ENCODE data around the gene ACO2. TPM values are rescaled to one million over a fixed set of nuclear protein-coding genes. Genes with fewer than 3 reads are reported as not detected.

ACO2 gene
- total and polyA plus RNA-seq, 12 donors, result 180 to 1,020 (median 893) TPM

DNA sequence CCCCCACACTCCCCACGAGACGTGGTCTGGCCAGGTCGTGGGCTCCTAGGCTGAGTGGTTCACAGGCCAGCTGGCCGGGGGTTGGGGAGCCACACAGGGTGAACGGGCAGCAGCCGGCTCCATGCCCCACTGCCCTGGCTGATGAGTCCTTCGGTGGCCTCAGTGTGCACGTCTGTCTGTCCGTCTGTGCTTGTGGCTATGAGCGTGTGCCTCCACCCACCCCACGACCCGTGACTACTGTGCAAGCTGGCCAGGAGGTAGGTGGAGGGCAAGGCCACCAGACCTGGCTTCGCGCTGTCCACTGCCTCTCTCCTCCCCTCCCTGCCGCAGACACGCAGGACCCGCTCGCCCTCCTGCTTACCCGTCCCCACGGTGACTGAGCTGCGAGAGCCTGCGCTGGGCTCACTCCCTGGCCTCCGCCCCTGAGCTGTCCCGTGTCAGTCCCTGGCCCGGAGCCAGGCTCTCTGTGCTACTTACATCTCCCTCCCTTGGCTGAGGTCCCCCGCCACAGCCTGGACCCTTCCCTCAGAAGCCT, 106.0 kb downstream of the ACO2 start:
- peak; percentile 52 to 81 (median 71) for ATAC-seq
- no peak overlapping the region for H3K4me3 ChIP-seq
- DNase-seq, result peak; percentile 79 to 86
- WGBS, 2 donors, result 46 to 48% methylated on average over 26 of the region's 26 CpGs
- peak overlapping the region; percentile 27 to 72 (median 66) for H3K27ac ChIP-seq
- no peak for TF ChIP-seq CTCF (IDR thresholded peaks at IDR 0.05)
- H3K36me3 ChIP-seq, result peaks cover 0 to 33% (median 0%) of the 10 kb centered on the region in 9 donors
- intact Hi-C loops (cut with DNase I), result no loop called here
- no peaks in the 10 kb centered on the region for H3K9me3 ChIP-seq
- H3K4me1 ChIP-seq, result peaks cover 11 to 52% (median 21%) of the 10 kb centered on the region in 9 donors
- H3K27me3 ChIP-seq, result no peaks in the 10 kb centered on the region

DNA sequence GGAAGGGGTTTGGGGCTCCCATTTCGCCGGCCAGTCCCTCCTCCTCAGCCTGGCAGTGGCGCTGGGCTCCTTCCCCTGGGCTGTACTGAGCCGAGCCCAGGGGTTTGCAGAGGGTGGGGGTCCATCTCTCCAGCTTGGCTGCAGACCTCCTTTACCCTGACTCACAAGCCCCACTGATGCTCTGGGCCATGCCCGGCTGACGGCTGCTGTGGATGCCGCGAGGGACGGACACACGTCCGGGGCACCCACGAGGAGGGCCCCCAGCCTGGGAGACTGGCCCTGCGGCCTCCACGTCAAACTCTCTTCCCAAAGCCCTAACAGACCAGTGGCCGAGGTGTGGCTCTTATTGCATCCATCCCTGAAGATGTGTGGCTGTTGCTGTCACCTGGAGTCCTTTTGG, 106.6 kb downstream of the ACO2 start:
- no peaks in the 10 kb centered on the region for H3K9me3 ChIP-seq
- no peak overlapping the region for H3K4me3 ChIP-seq
- intact Hi-C loops (cut with DNase I), result no loop called here
- peaks cover 0 to 40% (median 0%) of the 10 kb centered on the region in 9 donors for H3K36me3 ChIP-seq
- H3K27me3 ChIP-seq, result no peaks in the 10 kb centered on the region
- WGBS, 2 donors, result 88 to 90% methylated on average over 15 of the region's 15 CpGs
- DNase-seq (no peak), ATAC-seq (peak in 5 of 8 donors; percentile 0 to 11 (median 2))
- TF ChIP-seq CTCF (IDR thresholded peaks at IDR 0.05), result no peak
- peak overlapping the region in 9 of 10 donors; percentile 47 to 72 (median 68) for H3K27ac ChIP-seq
- peaks cover 11 to 52% (median 21%) of the 10 kb centered on the region in 9 donors for H3K4me1 ChIP-seq

GRCh38 chr22:41576877-41577276, 108.0 kb downstream of the ACO2 start:
- peaks cover 11 to 52% (median 21%) of the 10 kb centered on the region in 9 donors for H3K4me1 ChIP-seq
- H3K4me3 ChIP-seq, result no peak overlapping the region
- intact Hi-C loops (cut with DNase I), result no loop called here
- no peaks in the 10 kb centered on the region for H3K9me3 ChIP-seq
- WGBS, 2 donors, result 49 to 58% methylated on average over 9 of the region's 9 CpGs
- peak overlapping the region in 4 of 10 donors; percentile 28 to 68 (median 36) for H3K27ac ChIP-seq
- DNase-seq (peak in 1 of 2 donors; percentile 62), ATAC-seq (peak; percentile 51 to 68 (median 57))
- peaks cover 0 to 50% (median 0%) of the 10 kb centered on the region in 9 donors for H3K36me3 ChIP-seq
- TF ChIP-seq CTCF (IDR thresholded peaks at IDR 0.05), result peak; percentile 53 to 82 (median 62)
- no peaks in the 10 kb centered on the region for H3K27me3 ChIP-seq

GRCh38 chr22:41578114-41578513, 109.2 kb downstream of the ACO2 start:
- Histone ChIP-seq H3K36me3 (peaks cover 0 to 61% (median 0%) of the 10 kb centered on the region in 9 donors), H3K9me3 (no peaks in the 10 kb centered on the region), H3K4me1 (peaks cover 11 to 61% (median 24%) of the 10 kb centered on the region in 9 donors), H3K27me3 (no peaks in the 10 kb centered on the region), H3K4me3 (no peak overlapping the region), H3K27ac (peak overlapping the region in 2 of 10 donors; percentile 29 to 42)
- DNase-seq (no peak), ATAC-seq (peak in 3 of 8 donors; percentile 0 to 7 (median 1))
- intact Hi-C loops (cut with DNase I), result no loop called here
- 89 to 96% methylated on average over 8 of the region's 8 CpGs for WGBS, 2 donors
- TF ChIP-seq CTCF (IDR thresholded peaks at IDR 0.05), result no peak

Other genes with a start within 250 kb of the ACO2 start
- 10 to 100 TPM in 5 of 10 donors, 1 to 10 TPM in 5; 7.2 to 33.2 (median 10.6) TPM for gene CHADL, start 228.2 kb upstream of the ACO2 start, total RNA-seq
- gene CHADL, start 228.2 kb upstream of the ACO2 start, polyA plus RNA-seq, result 10 to 100 TPM in 1 of 2 donors, 1 to 10 TPM in 1; 4.5 to 46.6 TPM
- gene RANGAP1, start 182.9 kb upstream of the ACO2 start, total RNA-seq, result 10 to 100 TPM; 26.5 to 53.8 (median 31.4) TPM
- 10 to 100 TPM; 23.2 to 90.3 TPM for gene RANGAP1, start 182.9 kb upstream of the ACO2 start, polyA plus RNA-seq
- gene ZC3H7B, start 167.6 kb upstream of the ACO2 start, total RNA-seq, result 10 to 100 TPM; 31.7 to 51.5 (median 36.7) TPM
- gene ZC3H7B, start 167.6 kb upstream of the ACO2 start, polyA plus RNA-seq, result 10 to 100 TPM; 21.4 to 23.0 TPM
- gene TEF, start 87.2 kb upstream of the ACO2 start, total RNA-seq, result 10 to 100 TPM in 9 of 10 donors, 1 to 10 TPM in 1; 8.6 to 29.1 (median 18.4) TPM
- gene TEF, start 87.2 kb upstream of the ACO2 start, polyA plus RNA-seq, result 10 to 100 TPM in 1 of 2 donors, 1 to 10 TPM in 1; 5.5 to 10.6 TPM
- gene TOB2, start 22.3 kb upstream of the ACO2 start, total RNA-seq, result 10 to 100 TPM; 26.4 to 84.9 (median 47.9) TPM
- gene TOB2, start 22.3 kb upstream of the ACO2 start, polyA plus RNA-seq, result 10 to 100 TPM; 29.2 to 33.8 TPM
- 10 to 100 TPM; 13.3 to 27.2 (median 20.2) TPM for gene PHF5A, start 425 bp upstream of the ACO2 start, total RNA-seq
- gene PHF5A, start 425 bp upstream of the ACO2 start, polyA plus RNA-seq, result 10 to 100 TPM; 36.3 to 41.3 TPM
- 10 to 100 TPM; 13.3 to 25.8 (median 16.9) TPM for gene POLR3H, start 75.4 kb downstream of the ACO2 start, total RNA-seq
- 10 to 100 TPM; 24.4 to 34.9 TPM for gene POLR3H, start 75.4 kb downstream of the ACO2 start, polyA plus RNA-seq
- gene CSDC2, start 91.9 kb downstream of the ACO2 start, total RNA-seq, result 100 to 1,000 TPM; 112 to 301 (median 137) TPM
- 100 to 1,000 TPM; 300 to 410 TPM for gene CSDC2, start 91.9 kb downstream of the ACO2 start, polyA plus RNA-seq
- 10 to 100 TPM; 13.8 to 26.6 (median 21.9) TPM for gene PMM1, start 120.7 kb downstream of the ACO2 start, total RNA-seq
- gene PMM1, start 120.7 kb downstream of the ACO2 start, polyA plus RNA-seq, result 10 to 100 TPM; 18.1 to 43.5 TPM
- 10 to 100 TPM; 27.6 to 49.6 (median 36.0) TPM for gene DESI1, start 151.9 kb downstream of the ACO2 start, total RNA-seq
- 10 to 100 TPM; 22.7 to 73.1 TPM for gene DESI1, start 151.9 kb downstream of the ACO2 start, polyA plus RNA-seq
- gene XRCC6, start 152.2 kb downstream of the ACO2 start, total RNA-seq, result 100 to 1,000 TPM; 152 to 192 (median 181) TPM
- gene XRCC6, start 152.2 kb downstream of the ACO2 start, polyA plus RNA-seq, result 100 to 1,000 TPM; 103 to 185 TPM
- 100 to 1,000 TPM; 183 to 274 (median 195) TPM for gene SNU13, start 219.8 kb downstream of the ACO2 start, total RNA-seq
- 100 to 1,000 TPM; 203 to 323 TPM for gene SNU13, start 219.8 kb downstream of the ACO2 start, polyA plus RNA-seq
- 1 to 10 TPM in 3 of 10 donors, under 1 TPM in 4, not detected in 3; 0.37 to 1.9 (median 0.71) TPM for gene MEI1, start 230.4 kb downstream of the ACO2 start, total RNA-seq
- gene MEI1, start 230.4 kb downstream of the ACO2 start, polyA plus RNA-seq, result 1 to 10 TPM in 1 of 2 donors, under 1 TPM in 1; 0.52 to 1.3 TPM